Psoas muscle (tissue), 8 donors: Measurements from ENCODE around the gene CA5A. TPM values are rescaled to one million over a fixed set of nuclear protein-coding genes. Genes with fewer than 3 reads are reported as not detected.

Source experiments
- ATAC-seq, 4 donors: fragments of 200-7000 bp; cut with Tn5 transposase; one replicate each; pipeline ENCODE4 v1.9.1; 2020; ENCODE audit warnings: moderate library complexity in 3 of 4, mild to moderate bottlenecking in 2 of 4
- DNase-seq, 2 donors: peaks; one replicate each; pipeline ENCODE4 v3.0.0-alpha.2; 2020
- H3K27ac ChIP-seq: fragments of 200-600 bp; one replicate; pipeline ENCODE4 v1.8.0; 2022
- H3K27me3 ChIP-seq, 3 donors: fragments of 200-600 bp in 1 of 3; one replicate each; pipeline versions ENCODE4 v1.6.1 to v1.8.0; 2013 to 2022; ENCODE audit warnings: low read length in 2 of 3, mild to moderate bottlenecking in 2 of 3, moderate library complexity in 1 of 3; ENCODE audit not compliant: insufficient read depth in 3 of 3
- H3K36me3 ChIP-seq, 2 donors: fragments of 200-600 bp in 1 of 2; one replicate each; pipeline versions ENCODE4 v1.6.1 to v1.8.0; 2013 to 2022; ENCODE audit warnings: low read depth in 1 of 2, mild to moderate bottlenecking in 1 of 2, moderate library complexity in 1 of 2; ENCODE audit not compliant: insufficient read depth in 1 of 2
- H3K4me1 ChIP-seq: fragments of 200-600 bp; one replicate; pipeline ENCODE4 v1.8.0; 2022
- H3K4me3 ChIP-seq: fragments of 200-600 bp; one replicate; pipeline ENCODE4 v1.8.0; 2022; ENCODE audit warnings: mild to moderate bottlenecking
- H3K9me3 ChIP-seq: fragments of 200-600 bp; one replicate; pipeline ENCODE4 v1.8.0; 2022
- WGBS, 3 donors: extraction: QIAGEN DNeasy Blood & Tissue Kit; methylation state at CpG; one replicate each; pipeline versions ENCODE4 v1.1.6 to v1.1.7; 2013; 5-methylcytosine and 5-hydroxymethylcytosine counted together
- intact Hi-C, 2 donors: fragments of 100-400 bp; cut with DNase I; formaldehyde crosslinking; loops; one replicate each; pipeline versions ENCODE4 v1.11.0 to v1.14.2; 2022
- polyA plus RNA-seq, 3 donors: library from polyadenylated mRNA; stranded (reverse); fragments of 200-250 nt; gene quantifications; one replicate each; pipeline ENCODE4 v1.2.3, GENCODE V29; 2013
- total RNA-seq, 4 donors: library from RNA; stranded (reverse); fragmentation: NEBNext Ultra II Directional in 2 of 4; extraction: Animal tissue kit (Norgen Biotek cat#: 25700) in 2 of 4; gene quantifications; one replicate each; pipeline versions ENCODE4 v1.2.1 to v1.2.4, GENCODE V29; 2021 to 2023
- TF ChIP-seq, protein P1 (sequence below): fragments of 200-600 bp; IDR thresholded peaks from one replicate; pipeline ENCODE4 v1.8.0; 2022; ENCODE audit warnings: antibody characterized with exemption
- donor health status: healthy with polysubstance abuse.
- donor health status: DM: no; HTN: no; CAD: no; lungs with moderate emphysema.
- donor health status: Bipolar disorder and iron deficiency.
- donor health status: healthy.
- donor health status: DM: yes; HTN: yes; CAD: no.
- donor health status: DM: no; HTN: no; CAD: no.
- donor health status: DM: no; HTN: no; CAD: no.
- donor health status: DM: yes; HTN: yes; CAD: no.

The CA5A gene
- total and polyA plus RNA-seq, 7 donors = 0.12 TPM; not detected in 6

- H3K27me3 ChIP-seq = peaks cover 0 to 9% (median 0%) of the 10 kb centered on the region in 3 donors
- H3K4me3 ChIP-seq = no peak overlapping the region
- intact Hi-C loops = no loop called here
- no peaks in the 10 kb centered on the region for H3K9me3 ChIP-seq
- TF ChIP-seq, protein P1, sequence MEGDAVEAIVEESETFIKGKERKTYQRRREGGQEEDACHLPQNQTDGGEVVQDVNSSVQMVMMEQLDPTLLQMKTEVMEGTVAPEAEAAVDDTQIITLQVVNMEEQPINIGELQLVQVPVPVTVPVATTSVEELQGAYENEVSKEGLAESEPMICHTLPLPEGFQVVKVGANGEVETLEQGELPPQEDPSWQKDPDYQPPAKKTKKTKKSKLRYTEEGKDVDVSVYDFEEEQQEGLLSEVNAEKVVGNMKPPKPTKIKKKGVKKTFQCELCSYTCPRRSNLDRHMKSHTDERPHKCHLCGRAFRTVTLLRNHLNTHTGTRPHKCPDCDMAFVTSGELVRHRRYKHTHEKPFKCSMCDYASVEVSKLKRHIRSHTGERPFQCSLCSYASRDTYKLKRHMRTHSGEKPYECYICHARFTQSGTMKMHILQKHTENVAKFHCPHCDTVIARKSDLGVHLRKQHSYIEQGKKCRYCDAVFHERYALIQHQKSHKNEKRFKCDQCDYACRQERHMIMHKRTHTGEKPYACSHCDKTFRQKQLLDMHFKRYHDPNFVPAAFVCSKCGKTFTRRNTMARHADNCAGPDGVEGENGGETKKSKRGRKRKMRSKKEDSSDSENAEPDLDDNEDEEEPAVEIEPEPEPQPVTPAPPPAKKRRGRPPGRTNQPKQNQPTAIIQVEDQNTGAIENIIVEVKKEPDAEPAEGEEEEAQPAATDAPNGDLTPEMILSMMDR = no peak
- no peak overlapping the region for H3K27ac ChIP-seq
- no peaks in the 10 kb centered on the region for H3K36me3 ChIP-seq
- no peaks in the 10 kb centered on the region for H3K4me1 ChIP-seq
- no peak for ATAC-seq
- 81 to 86% (median 82%) methylated on average over 14 of the region's 14 CpGs for WGBS, 3 donors
- DNase-seq = no peak
Measured at GRCh38 chr16:87946596-87947347, 10.4 kb upstream of the CA5A start.

DNA sequence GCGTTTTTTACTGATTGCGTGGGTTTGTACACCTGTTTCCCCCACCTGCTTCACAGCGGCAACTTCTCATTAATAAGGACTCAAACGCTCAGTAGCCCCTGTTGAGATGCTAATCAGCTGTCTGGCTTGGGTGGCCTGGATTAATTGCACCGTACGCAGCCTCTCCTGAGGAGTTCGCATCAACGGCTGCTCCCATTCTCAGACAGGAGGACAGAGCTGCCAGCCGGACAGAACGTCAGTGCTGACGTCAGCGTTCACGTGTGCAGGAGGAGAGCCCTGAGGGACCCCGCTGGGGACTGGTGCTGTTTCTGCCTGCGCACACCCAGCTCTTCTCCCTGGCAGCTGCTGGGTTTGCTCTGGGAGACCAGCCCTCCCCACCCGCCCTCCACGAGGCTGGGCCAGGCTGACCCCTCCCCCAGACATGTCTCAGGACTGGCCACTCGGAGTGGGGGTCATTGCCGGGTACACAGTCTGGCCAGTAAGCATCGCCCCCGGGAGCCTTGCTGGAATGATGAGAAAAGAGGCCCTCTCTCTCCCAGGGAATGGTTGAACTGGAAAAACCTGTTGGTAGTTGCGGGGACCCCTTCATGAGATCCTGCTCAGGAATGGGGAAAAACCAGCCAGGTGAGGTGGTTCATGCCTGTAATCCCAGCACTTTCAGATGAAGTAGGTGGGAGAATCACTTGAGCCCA is 9.2 kb upstream of the CA5A start:
- Histone ChIP-seq H3K4me3 (peak overlapping the region; percentile 59), H3K27me3 (peaks cover 0 to 9% (median 0%) of the 10 kb centered on the region in 3 donors), H3K9me3 (no peaks in the 10 kb centered on the region), H3K27ac (peak overlapping the region; percentile 23), H3K36me3 (no peaks in the 10 kb centered on the region), H3K4me1 (no peaks in the 10 kb centered on the region)
- intact Hi-C loops = no loop called here
- 11 to 14% (median 13%) methylated on average over 22 of the region's 22 CpGs for WGBS, 3 donors
- ATAC-seq (peak; percentile 62 to 73 (median 72)), DNase-seq (peak; percentile 67 to 74)
- TF ChIP-seq, protein P1 = no peak

DNA sequence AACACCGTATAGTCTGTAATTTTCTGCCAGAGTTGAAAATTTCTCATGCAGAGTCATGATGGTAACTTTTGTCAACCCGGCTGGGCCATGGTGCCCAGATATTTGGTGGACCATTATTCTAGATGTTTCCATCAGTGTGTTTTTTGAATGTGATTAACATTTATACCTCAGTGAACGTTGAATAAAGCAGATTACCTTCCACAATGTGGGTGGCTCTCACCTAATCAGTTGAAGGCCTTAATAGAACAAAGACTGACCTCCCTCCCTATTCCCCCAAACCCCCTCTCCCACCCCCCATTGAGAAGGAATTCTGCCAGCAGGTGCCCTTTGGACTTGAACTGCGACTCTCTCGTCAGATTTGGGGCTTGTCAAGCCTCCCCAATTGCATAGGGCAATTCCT is 6.4 kb upstream of the CA5A start:
- 74 to 81% (median 74%) methylated on average over 5 of the region's 5 CpGs for WGBS, 3 donors
- ATAC-seq = no peak
- intact Hi-C loops = no loop called here

DNA sequence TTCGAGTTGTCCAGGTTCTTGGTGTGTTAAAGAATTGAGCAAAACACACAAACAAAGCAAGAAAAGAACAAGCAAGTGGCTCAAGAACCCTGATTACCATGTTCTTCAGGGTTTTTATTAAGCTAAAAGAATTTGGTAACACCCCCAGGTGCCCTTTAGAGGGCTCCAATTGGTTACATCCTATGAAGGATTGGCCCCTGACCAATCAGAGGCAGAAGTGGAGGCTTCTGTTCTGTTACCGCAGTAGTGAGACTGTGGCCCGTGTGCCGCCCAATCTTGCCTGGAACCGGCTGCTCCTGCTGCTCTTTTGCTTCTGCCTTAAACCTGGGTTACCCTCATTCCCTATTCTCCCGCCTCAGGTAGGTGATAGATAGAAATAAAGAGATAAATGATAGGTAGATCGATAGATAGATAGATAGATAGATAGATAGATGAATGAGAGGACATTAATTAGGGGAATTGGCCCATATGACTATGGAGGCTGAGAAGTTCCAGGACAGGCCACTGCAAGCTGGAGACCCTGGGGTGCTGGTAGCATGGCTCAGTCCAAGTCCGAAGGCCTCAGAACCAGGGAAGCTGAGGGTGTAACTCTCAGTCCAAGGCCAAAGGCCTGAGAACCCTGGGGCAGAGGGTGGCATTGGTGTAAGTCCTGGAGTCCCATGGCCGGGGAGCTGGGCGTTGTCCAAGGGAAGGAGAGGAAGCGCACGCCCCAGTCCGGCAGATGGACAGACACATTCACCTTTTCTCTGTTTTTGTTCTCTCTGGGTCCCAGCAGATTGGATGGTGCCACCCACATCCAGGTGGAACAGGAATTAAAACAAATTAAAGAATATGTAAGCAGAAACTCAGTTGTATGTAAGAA is 3.5 kb upstream of the CA5A start:
- no peak for ATAC-seq
- peaks cover 0 to 14% (median 0%) of the 10 kb centered on the region in 3 donors for H3K27me3 ChIP-seq
- intact Hi-C loops = no loop called here
- H3K4me3 ChIP-seq = no peak overlapping the region
- H3K27ac ChIP-seq = no peak overlapping the region
- 87 to 93% (median 88%) methylated on average over 13 of the region's 13 CpGs for WGBS, 3 donors
- no peaks in the 10 kb centered on the region for H3K9me3 ChIP-seq
- DNase-seq = peak in 1 of 2 donors; percentile 48
- TF ChIP-seq, protein P1 = no peak
- H3K4me1 ChIP-seq = no peaks in the 10 kb centered on the region
- no peaks in the 10 kb centered on the region for H3K36me3 ChIP-seq

More for the DNA sequence above, 6.4 kb upstream of the CA5A start:
- TF ChIP-seq, protein P1 = no peak
- H3K27me3 ChIP-seq = peaks cover 0 to 14% (median 0%) of the 10 kb centered on the region in 3 donors
- no peaks in the 10 kb centered on the region for H3K36me3 ChIP-seq
- no peaks in the 10 kb centered on the region for H3K9me3 ChIP-seq
- H3K4me1 ChIP-seq = no peaks in the 10 kb centered on the region
- no peak overlapping the region for H3K27ac ChIP-seq
- peak in 1 of 2 donors; percentile 3 for DNase-seq
- H3K4me3 ChIP-seq = no peak overlapping the region
